WTC11 (cell line): Measurements from ENCODE around the gene MAPK11. TPM values are rescaled to one million over a fixed set of nuclear protein-coding genes. Genes with fewer than 3 reads are reported as not detected.

Experiments used
- ATAC-seq: fragments of 200-7000 bp; cut with Tn5 transposase; 2 replicates; pipeline ENCODE4 v1.10.0; 2021; ENCODE audit warnings: mild to moderate bottlenecking, moderate library complexity
- CTCF ChIA-PET: fragments of 300-600 bp; sonication (Branson Sonifier 250); formaldehyde crosslinking; loops from one replicate; lab custom pipeline; 2021; ENCODE audit warnings: antibody characterized with exemption; lab: Charles Lee
- POLR2A ChIA-PET: fragments of 350-600 bp; sonication (Branson Sonifier 250); formaldehyde crosslinking; loops from one replicate; lab custom pipeline; 2021; ENCODE audit warnings: antibody characterized with exemption; lab: Charles Lee
- DNase-seq: peaks from one replicate; pipeline ENCODE4 v3.0.0; 2021; ENCODE audit warnings: low spot score
- H3K27ac Mint-ChIP-seq: 2 replicates; pipeline ENCODE4 v1.8.0; 2021; ENCODE audit warnings: mixed read lengths
- H3K27me3 Mint-ChIP-seq: 2 replicates; pipeline ENCODE4 v1.8.0; 2021; ENCODE audit warnings: low read depth, mild to moderate bottlenecking, moderate library complexity, mixed read lengths
- H3K36me3 Mint-ChIP-seq: 2 replicates; pipeline ENCODE4 v1.8.0; 2021; ENCODE audit warnings: mixed read lengths
- H3K4me1 Mint-ChIP-seq: 2 replicates; pipeline ENCODE4 v1.8.0; 2022; ENCODE audit warnings: mixed read lengths
- H3K4me3 Mint-ChIP-seq: 2 replicates; pipeline ENCODE4 v1.8.0; 2021; ENCODE audit warnings: mild to moderate bottlenecking, moderate library complexity, mixed read lengths
- H3K9me3 Mint-ChIP-seq: 2 replicates; pipeline ENCODE4 v1.8.0; 2021; ENCODE audit warnings: mixed read lengths
- ARID4B ChIP-seq: sonication (generic); formaldehyde crosslinking; IDR thresholded peaks from 2 replicates; pipeline ENCODE4 v1.8.0; 2023; ENCODE audit warnings: missing genetic modification reagents, mild to moderate bottlenecking, borderline replicate concordance
- ATF2 ChIP-seq: sonication (generic); formaldehyde crosslinking; IDR thresholded peaks from 2 replicates; pipeline ENCODE4 v1.8.1; 2022; ENCODE audit warnings: low read depth, missing genetic modification reagents, borderline replicate concordance
- CBFB ChIP-seq: sonication (generic); formaldehyde crosslinking; IDR thresholded peaks from 2 replicates; pipeline ENCODE4 v1.8.1; 2022; ENCODE audit warnings: mild to moderate bottlenecking, low read depth, missing genetic modification reagents
- CREM ChIP-seq: sonication (generic); formaldehyde crosslinking; IDR thresholded peaks from 2 replicates; pipeline ENCODE4 v1.8.1; 2022; ENCODE audit warnings: mild to moderate bottlenecking, missing genetic modification reagents, moderate library complexity
- MAX ChIP-seq: sonication (generic); formaldehyde crosslinking; IDR thresholded peaks from 2 replicates; pipeline ENCODE4 v1.8.0; 2022; ENCODE audit warnings: mild to moderate bottlenecking, missing genetic modification reagents
- NFE2L1 ChIP-seq: sonication (generic); formaldehyde crosslinking; IDR thresholded peaks from 2 replicates; pipeline ENCODE4 v1.8.1; 2023; ENCODE audit warnings: missing genetic modification reagents
- NR3C1 ChIP-seq: sonication (generic); formaldehyde crosslinking; conservative IDR thresholded peaks from 2 replicates; pipeline ENCODE4 v1.8.1; 2023; ENCODE audit warnings: low read depth, mild to moderate bottlenecking, missing genetic modification reagents
- OVOL2 ChIP-seq: fragments of 250-450 bp; sonication (Bioruptor Pico); IDR thresholded peaks from 2 replicates; pipeline ENCODE4 v1.9.0; 2021; ENCODE audit warnings: mild to moderate bottlenecking, borderline replicate concordance
- USF1 ChIP-seq: sonication (generic); formaldehyde crosslinking; IDR thresholded peaks from 2 replicates; pipeline ENCODE4 v1.8.0; 2022; ENCODE audit warnings: mild to moderate bottlenecking, missing genetic modification reagents
- ZNF138 ChIP-seq: sonication (generic); formaldehyde crosslinking; conservative IDR thresholded peaks from 2 replicates; pipeline ENCODE4 v1.8.1; 2022; ENCODE audit warnings: mild to moderate bottlenecking, moderate library complexity, missing genetic modification reagents
- ZNF219 ChIP-seq: sonication (generic); formaldehyde crosslinking; IDR thresholded peaks from 2 replicates; pipeline ENCODE4 v1.8.0; 2023; ENCODE audit warnings: missing genetic modification reagents, mild to moderate bottlenecking, borderline replicate concordance
- ZNF263 ChIP-seq: sonication (generic); formaldehyde crosslinking; IDR thresholded peaks from 2 replicates; pipeline ENCODE4 v1.8.1; 2022; ENCODE audit warnings: low read depth, mild to moderate bottlenecking, moderate library complexity, missing genetic modification reagents
- ZNF416 ChIP-seq: fragments of 250-450 bp; sonication (Bioruptor Pico); IDR thresholded peaks from 2 replicates; pipeline ENCODE4 v1.9.0; 2021; ENCODE audit warnings: mild to moderate bottlenecking, inconsistent platforms
- ZSCAN18 ChIP-seq: fragments of 250-450 bp; sonication (Bioruptor Pico); IDR thresholded peaks from 2 replicates; pipeline ENCODE4 v2.1.2; 2022; ENCODE audit warnings: mild to moderate bottlenecking, moderate library complexity
- total RNA-seq: library from RNA; stranded (reverse); gene quantifications from 3 replicates; pipeline ENCODE4 v1.2.3, GENCODE V29; 2021
- TF ChIP-seq, protein P1 (sequence below): sonication (generic); formaldehyde crosslinking; IDR thresholded peaks from 2 replicates; pipeline ENCODE4 v1.8.0; 2022; ENCODE audit warnings: missing genetic modification reagents
- TF ChIP-seq, protein P2 (sequence below): sonication (generic); formaldehyde crosslinking; IDR thresholded peaks from 2 replicates; pipeline ENCODE4 v1.8.1; 2022; ENCODE audit warnings: mild to moderate bottlenecking, moderate library complexity, missing genetic modification reagents

MAPK11 gene
- total RNA-seq, 1 experiment from 2014 or later = 2.3 TPM

- TF ChIP-seq, protein P1, sequence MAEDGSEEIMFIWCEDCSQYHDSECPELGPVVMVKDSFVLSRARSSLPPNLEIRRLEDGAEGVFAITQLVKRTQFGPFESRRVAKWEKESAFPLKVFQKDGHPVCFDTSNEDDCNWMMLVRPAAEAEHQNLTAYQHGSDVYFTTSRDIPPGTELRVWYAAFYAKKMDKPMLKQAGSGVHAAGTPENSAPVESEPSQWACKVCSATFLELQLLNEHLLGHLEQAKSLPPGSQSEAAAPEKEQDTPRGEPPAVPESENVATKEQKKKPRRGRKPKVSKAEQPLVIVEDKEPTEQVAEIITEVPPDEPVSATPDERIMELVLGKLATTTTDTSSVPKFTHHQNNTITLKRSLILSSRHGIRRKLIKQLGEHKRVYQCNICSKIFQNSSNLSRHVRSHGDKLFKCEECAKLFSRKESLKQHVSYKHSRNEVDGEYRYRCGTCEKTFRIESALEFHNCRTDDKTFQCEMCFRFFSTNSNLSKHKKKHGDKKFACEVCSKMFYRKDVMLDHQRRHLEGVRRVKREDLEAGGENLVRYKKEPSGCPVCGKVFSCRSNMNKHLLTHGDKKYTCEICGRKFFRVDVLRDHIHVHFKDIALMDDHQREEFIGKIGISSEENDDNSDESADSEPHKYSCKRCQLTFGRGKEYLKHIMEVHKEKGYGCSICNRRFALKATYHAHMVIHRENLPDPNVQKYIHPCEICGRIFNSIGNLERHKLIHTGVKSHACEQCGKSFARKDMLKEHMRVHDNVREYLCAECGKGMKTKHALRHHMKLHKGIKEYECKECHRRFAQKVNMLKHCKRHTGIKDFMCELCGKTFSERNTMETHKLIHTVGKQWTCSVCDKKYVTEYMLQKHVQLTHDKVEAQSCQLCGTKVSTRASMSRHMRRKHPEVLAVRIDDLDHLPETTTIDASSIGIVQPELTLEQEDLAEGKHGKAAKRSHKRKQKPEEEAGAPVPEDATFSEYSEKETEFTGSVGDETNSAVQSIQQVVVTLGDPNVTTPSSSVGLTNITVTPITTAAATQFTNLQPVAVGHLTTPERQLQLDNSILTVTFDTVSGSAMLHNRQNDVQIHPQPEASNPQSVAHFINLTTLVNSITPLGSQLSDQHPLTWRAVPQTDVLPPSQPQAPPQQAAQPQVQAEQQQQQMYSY = no peak
- TF ChIP-seq CREM = 0 out of 2 replicates have a peak, but pooled peaks have one; percentile 55
Measured at GRCh38 chr22:50270666-50271394, 650 bp upstream of the MAPK11 start (continued).

DNA sequence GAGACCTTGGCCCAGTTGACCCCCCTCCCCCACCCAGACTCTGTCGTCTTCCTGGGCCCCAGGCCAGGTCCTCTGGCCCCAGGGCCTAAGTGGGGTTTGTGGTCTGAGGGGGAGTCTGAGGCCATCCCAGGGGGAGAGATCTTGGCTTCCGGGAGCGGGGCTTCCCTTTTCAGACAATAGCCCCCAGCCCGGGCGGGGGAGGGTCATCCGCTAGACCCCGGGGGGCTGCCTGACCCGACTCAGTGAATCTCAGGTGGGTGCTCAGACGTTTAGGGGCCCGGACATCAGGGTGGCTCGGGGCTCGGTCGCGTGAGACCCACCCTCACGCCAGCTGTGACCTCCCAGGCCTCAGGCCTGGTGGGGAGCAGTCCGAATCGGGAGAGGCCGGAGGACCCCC lies 609 bp downstream of the MAPK11 start:
- no peaks in the 10 kb centered on the region for H3K9me3 Mint-ChIP-seq
- H3K4me3 Mint-ChIP-seq = peak overlapping the region; percentile 57
- no peak for DNase-seq
- TF ChIP-seq USF1 (no peak), ZSCAN18 (no peak), ZNF138 (CRISPR knock-in tag) (no peak), ZNF263 (no peak), NR3C1 (CRISPR knock-in tag) (no peak), ATF2 (no peak), OVOL2 (CRISPR knock-in tag) (no peak), ZNF416 (CRISPR knock-in tag) (no peak), ARID4B (CRISPR knock-in tag) (no peak), ZNF219 (CRISPR knock-in tag) (no peak), NFE2L1 (CRISPR knock-in tag) (no peak), CBFB (CRISPR knock-in tag) (no peak), MAX (CRISPR knock-in tag) (no peak)
- TF ChIP-seq, protein P2, sequence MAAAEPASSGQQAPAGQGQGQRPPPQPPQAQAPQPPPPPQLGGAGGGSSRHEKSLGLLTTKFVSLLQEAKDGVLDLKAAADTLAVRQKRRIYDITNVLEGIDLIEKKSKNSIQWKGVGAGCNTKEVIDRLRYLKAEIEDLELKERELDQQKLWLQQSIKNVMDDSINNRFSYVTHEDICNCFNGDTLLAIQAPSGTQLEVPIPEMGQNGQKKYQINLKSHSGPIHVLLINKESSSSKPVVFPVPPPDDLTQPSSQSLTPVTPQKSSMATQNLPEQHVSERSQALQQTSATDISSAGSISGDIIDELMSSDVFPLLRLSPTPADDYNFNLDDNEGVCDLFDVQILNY (CRISPR knock-in tag) = no peak
- ChIA-PET POLR2A (interaction anchor here (1.5 kb wide), 1 partner anchor 24 kb away, joined by 3 read pairs; no protein-coding TSS in a partner anchor), CTCF (interaction anchor here (0.6 to 1.4 kb wide), 4 partner anchors 18 to 79 kb away, joined by 3 to 4 read pairs (median 4); partner anchors contain the start of gene HDAC10)
- H3K27me3 Mint-ChIP-seq = peaks cover 54% of the 10 kb centered on the region
- H3K36me3 Mint-ChIP-seq = no peaks in the 10 kb centered on the region; the same call in 1 of the 2 replicates
- H3K4me1 Mint-ChIP-seq = no peaks in the 10 kb centered on the region
- no peak for ATAC-seq
- no peak overlapping the region for H3K27ac Mint-ChIP-seq
